Left lung (tissue), 10 donors: Measurements from ENCODE around the gene GABRQ. TPM values are rescaled to one million over a fixed set of nuclear protein-coding genes. Genes with fewer than 3 reads are reported as not detected.

Experiments used
- ATAC-seq: fragments of 200-7000 bp; cut with Tn5 transposase; one replicate; pipeline ENCODE4 v1.9.1; 2020; ENCODE audit warnings: moderate library complexity
- DNase-seq, 4 donors: peaks; one replicate each; pipeline ENCODE4 v3.0.0-alpha.2; 2013 to 2020
- H3K27ac ChIP-seq, 2 donors: fragments of 200-600 bp; sonication (generic) in 1 of 2; one replicate each; pipeline versions ENCODE4 v1.5.0 to v1.8.0; 2020 to 2021
- H3K27me3 ChIP-seq, 2 donors: fragments of 200-600 bp; sonication (generic) in 1 of 2; one replicate each; pipeline versions ENCODE4 v1.5.0 to v1.8.0; 2020 to 2021
- H3K36me3 ChIP-seq, 2 donors: fragments of 200-600 bp; sonication (generic) in 1 of 2; one replicate each; pipeline versions ENCODE4 v1.5.0 to v1.8.0; 2020 to 2021
- H3K4me1 ChIP-seq, 2 donors: fragments of 200-600 bp; one replicate each; pipeline ENCODE4 v1.8.0; 2021
- H3K4me3 ChIP-seq, 2 donors: fragments of 200-600 bp; sonication (generic) in 1 of 2; one replicate each; pipeline versions ENCODE4 v1.5.0 to v1.8.0; 2020 to 2021; ENCODE audit warnings: mild to moderate bottlenecking in 1 of 2
- H3K9me3 ChIP-seq, 2 donors: fragments of 200-600 bp; sonication (generic) in 1 of 2; one replicate each; pipeline versions ENCODE4 v1.5.0 to v1.8.0; 2020 to 2021
- intact Hi-C, 2 donors: fragments of 100-400 bp; cut with DNase I; formaldehyde crosslinking; loops; one replicate each; pipeline versions ENCODE4 v1.11.2 to v1.14.2; 2022
- polyA plus RNA-seq, 6 donors: library from polyadenylated mRNA; unstranded; fragments of 120-200 nt; gene quantifications; one replicate each; pipeline ENCODE4 v1.2.1, GENCODE V29; 2013; ENCODE audit not compliant: insufficient read length in 6 of 6
- total RNA-seq, 2 donors: library from RNA; stranded (reverse); fragmentation: NEBNext Ultra II Directional; extraction: Animal tissue kit (Norgen Biotek cat#: 25700); gene quantifications; one replicate each; pipeline ENCODE4 v1.2.1, GENCODE V29; 2021
- TF ChIP-seq, protein P1 (sequence below), 2 donors: fragments of 200-600 bp; sonication (generic) in 1 of 2; IDR thresholded peaks; one replicate each; pipeline versions ENCODE4 v1.5.0 to v1.8.0; 2021; ENCODE audit warnings: antibody characterized with exemption in 2 of 2
- donor health status: DM: no; HTN: yes; CAD: no.
- donor health status: DM: no; HTN: no; CAD: no.

The GABRQ gene
- total and polyA plus RNA-seq, 8 donors: 0.63 to 1.1 (median 0.88) TPM; not detected in 2

DNA sequence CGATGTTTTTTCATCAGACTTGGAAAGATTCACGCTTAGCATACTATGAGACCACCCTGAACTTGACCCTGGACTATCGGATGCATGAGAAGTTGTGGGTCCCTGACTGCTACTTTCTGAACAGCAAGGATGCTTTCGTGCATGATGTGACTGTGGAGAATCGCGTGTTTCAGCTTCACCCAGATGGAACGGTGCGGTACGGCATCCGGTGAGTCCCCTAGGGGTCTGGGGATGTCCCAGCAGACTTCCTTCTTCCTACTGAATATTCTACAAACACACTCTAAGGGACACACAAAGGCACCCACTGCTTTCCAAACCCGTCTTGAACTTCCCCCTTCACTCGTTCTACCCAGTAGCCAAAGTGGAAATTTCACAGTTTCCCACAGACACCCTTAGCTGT is 9.3 kb downstream of the GABRQ start:
- TF ChIP-seq, protein P1, sequence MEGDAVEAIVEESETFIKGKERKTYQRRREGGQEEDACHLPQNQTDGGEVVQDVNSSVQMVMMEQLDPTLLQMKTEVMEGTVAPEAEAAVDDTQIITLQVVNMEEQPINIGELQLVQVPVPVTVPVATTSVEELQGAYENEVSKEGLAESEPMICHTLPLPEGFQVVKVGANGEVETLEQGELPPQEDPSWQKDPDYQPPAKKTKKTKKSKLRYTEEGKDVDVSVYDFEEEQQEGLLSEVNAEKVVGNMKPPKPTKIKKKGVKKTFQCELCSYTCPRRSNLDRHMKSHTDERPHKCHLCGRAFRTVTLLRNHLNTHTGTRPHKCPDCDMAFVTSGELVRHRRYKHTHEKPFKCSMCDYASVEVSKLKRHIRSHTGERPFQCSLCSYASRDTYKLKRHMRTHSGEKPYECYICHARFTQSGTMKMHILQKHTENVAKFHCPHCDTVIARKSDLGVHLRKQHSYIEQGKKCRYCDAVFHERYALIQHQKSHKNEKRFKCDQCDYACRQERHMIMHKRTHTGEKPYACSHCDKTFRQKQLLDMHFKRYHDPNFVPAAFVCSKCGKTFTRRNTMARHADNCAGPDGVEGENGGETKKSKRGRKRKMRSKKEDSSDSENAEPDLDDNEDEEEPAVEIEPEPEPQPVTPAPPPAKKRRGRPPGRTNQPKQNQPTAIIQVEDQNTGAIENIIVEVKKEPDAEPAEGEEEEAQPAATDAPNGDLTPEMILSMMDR (IDR thresholded peaks at IDR 0.05): no peak
- Histone ChIP-seq H3K36me3 (no peaks in the 10 kb centered on the region), H3K4me3 (no peak overlapping the region), H3K9me3 (no peaks in the 10 kb centered on the region), H3K27me3 (no peaks in the 10 kb centered on the region), H3K27ac (no peak overlapping the region), H3K4me1 (no peaks in the 10 kb centered on the region)
- no peak for DNase-seq
- intact Hi-C loops: no loop called here
- ATAC-seq: no peak

DNA sequence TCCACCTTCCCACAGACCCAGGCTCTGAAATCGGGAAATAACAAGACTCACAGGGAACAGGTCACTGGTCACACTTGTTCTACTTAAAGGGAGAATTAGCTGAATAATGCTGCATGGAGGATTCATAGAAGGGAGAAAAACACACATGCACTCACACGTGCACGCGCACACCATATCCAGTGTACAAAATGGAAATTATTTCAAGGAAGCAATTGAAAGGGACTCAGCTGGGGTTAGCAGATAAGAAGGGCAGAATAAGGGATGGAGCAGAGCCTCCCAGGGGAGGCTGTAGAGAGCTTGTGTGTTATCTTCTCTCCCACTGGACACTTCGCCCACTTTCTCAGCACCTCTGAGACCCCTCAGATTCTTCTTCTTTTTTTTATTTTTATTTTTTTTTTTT is 10.3 kb downstream of the GABRQ start:
- intact Hi-C loops: no loop called here
- Histone ChIP-seq H3K27me3 (no peaks in the 10 kb centered on the region), H3K9me3 (no peaks in the 10 kb centered on the region), H3K4me3 (no peak overlapping the region), H3K4me1 (no peaks in the 10 kb centered on the region), H3K36me3 (no peaks in the 10 kb centered on the region), H3K27ac (no peak overlapping the region)
- TF ChIP-seq, protein P1 (IDR thresholded peaks at IDR 0.05): no peak
- DNase-seq: no peak
- no peak for ATAC-seq

DNA sequence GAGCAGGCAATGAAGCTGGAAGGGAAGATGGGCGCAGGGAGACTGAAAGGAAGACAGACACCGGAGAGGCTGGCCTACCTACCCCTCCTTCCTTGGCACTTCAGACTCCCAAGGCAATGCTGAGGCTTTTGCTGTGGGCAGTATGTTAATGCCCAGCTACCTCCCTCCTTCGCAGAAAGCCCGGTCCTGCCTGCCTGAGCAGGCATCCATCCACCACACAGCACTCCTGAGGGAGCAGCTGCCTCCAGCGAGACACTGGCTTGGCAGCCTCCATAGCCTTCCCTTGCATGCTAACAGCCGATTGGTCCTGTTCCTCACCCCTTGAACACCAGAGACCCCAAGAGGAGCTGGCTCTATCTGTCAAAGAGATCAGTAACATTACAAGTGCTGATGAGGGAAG is 14.4 kb downstream of the GABRQ start:
- ATAC-seq (no peak), DNase-seq (no peak)
- no peak overlapping the region for H3K4me3 ChIP-seq
- TF ChIP-seq, protein P1 (IDR thresholded peaks at IDR 0.05): no peak
- no peaks in the 10 kb centered on the region for H3K36me3 ChIP-seq
- no peaks in the 10 kb centered on the region for H3K4me1 ChIP-seq
- intact Hi-C loops: no loop called here
- H3K9me3 ChIP-seq: no peaks in the 10 kb centered on the region
- no peaks in the 10 kb centered on the region for H3K27me3 ChIP-seq
- H3K27ac ChIP-seq: no peak overlapping the region

DNA sequence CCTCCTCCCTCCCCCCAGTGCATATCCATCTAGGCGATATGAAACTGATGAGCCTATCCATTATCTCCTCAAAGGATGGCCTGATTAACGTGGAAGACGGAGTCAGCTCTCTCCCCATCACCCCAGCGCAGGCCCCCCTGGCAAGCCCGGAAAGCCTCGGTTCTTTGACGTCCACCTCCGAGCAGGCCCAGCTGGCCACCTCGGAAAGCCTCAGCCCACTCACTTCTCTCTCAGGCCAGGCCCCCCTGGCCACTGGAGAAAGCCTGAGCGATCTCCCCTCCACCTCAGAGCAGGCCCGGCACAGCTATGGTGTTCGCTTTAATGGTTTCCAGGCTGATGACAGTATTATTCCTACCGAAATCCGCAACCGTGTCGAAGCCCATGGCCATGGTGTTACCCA is 14.8 kb downstream of the GABRQ start:
- H3K9me3 ChIP-seq: no peaks in the 10 kb centered on the region
- no peak overlapping the region for H3K4me3 ChIP-seq
- no peak overlapping the region for H3K27ac ChIP-seq
- TF ChIP-seq, protein P1 (IDR thresholded peaks at IDR 0.05): no peak
- no peak for ATAC-seq
- intact Hi-C loops: no loop called here
- H3K27me3 ChIP-seq: no peaks in the 10 kb centered on the region
- no peak for DNase-seq
- no peaks in the 10 kb centered on the region for H3K4me1 ChIP-seq
- H3K36me3 ChIP-seq: no peaks in the 10 kb centered on the region

DNA sequence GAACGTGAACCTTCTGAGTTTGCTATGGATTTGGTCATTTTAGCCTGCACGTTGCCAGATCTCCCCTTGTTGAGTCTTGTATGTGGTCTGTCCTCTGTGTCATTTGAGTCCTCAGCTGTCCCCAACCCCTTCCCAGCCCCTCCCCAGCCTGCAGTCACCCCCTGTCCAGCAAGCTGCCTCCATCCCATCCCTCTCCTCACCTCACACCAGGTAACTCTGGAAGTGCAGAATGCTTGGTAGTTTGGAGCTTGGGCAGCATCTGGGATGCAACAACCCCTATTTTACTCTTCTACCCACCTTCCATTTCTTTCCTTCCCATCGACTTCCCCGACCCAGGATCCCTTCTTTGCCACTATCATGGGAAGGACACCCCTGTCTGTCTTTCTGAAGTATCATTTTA is 18.4 kb downstream of the GABRQ start:
- Histone ChIP-seq H3K4me3 (no peak overlapping the region), H3K36me3 (no peaks in the 10 kb centered on the region), H3K27ac (no peak overlapping the region), H3K9me3 (no peaks in the 10 kb centered on the region), H3K4me1 (no peaks in the 10 kb centered on the region), H3K27me3 (no peaks in the 10 kb centered on the region)
- ATAC-seq (no peak), DNase-seq (no peak)
- TF ChIP-seq, protein P1 (IDR thresholded peaks at IDR 0.05): no peak
- intact Hi-C loops: no loop called here
